Upper lobe of right lung (tissue), 1 donor: ENCODE measurements around the gene SH2D2A. TPM values are rescaled to one million over a fixed set of nuclear protein-coding genes. Genes with fewer than 3 reads are reported as not detected.
A peak's percentile ranks its signal among the peaks of the same experiment; 100 is the strongest.

ENCODE experiments used
- ATAC-seq: fragments of 200-7000 bp; cut with Tn5 transposase; one replicate; pipeline ENCODE4 v1.9.1; 2020; ENCODE audit warnings: mild to moderate bottlenecking, moderate library complexity
- DNase-seq: peaks from one replicate; pipeline ENCODE4 v3.0.0-alpha.2; 2020
- H3K27ac ChIP-seq: fragments of 200-600 bp; one replicate; pipeline ENCODE4 v1.8.0; 2022
- H3K27me3 ChIP-seq: fragments of 200-600 bp; one replicate; pipeline ENCODE4 v1.8.0; 2022; ENCODE audit warnings: mild to moderate bottlenecking
- H3K36me3 ChIP-seq: fragments of 200-600 bp; one replicate; pipeline ENCODE4 v1.8.0; 2022
- H3K4me1 ChIP-seq: fragments of 200-600 bp; one replicate; pipeline ENCODE4 v1.8.0; 2022
- H3K4me3 ChIP-seq: fragments of 200-600 bp; one replicate; pipeline ENCODE4 v1.8.0; 2022; ENCODE audit warnings: mild to moderate bottlenecking
- H3K9me3 ChIP-seq: fragments of 200-600 bp; one replicate; pipeline ENCODE4 v1.8.0; 2022
- intact Hi-C: fragments of 100-400 bp; cut with DNase I; formaldehyde crosslinking; loops from one replicate; pipeline ENCODE4 v1.11.0; 2022
- total RNA-seq: library from RNA; stranded (reverse); fragmentation: NEBNext Ultra II Directional; extraction: Animal tissue kit (Norgen Biotek cat#: 25700); gene quantifications from one replicate; pipeline ENCODE4 v1.2.1, GENCODE V29; 2021
- TF ChIP-seq, protein P1 (sequence below): fragments of 200-600 bp; IDR thresholded peaks from one replicate; pipeline ENCODE4 v1.8.0; 2022; ENCODE audit warnings: antibody characterized with exemption
- donor health status: DM: no; HTN: yes; CAD: no; lungs with severe emphysema.

The SH2D2A gene
- total RNA-seq, 1 donor from 2014 or later = 3.8 TPM

DNA sequence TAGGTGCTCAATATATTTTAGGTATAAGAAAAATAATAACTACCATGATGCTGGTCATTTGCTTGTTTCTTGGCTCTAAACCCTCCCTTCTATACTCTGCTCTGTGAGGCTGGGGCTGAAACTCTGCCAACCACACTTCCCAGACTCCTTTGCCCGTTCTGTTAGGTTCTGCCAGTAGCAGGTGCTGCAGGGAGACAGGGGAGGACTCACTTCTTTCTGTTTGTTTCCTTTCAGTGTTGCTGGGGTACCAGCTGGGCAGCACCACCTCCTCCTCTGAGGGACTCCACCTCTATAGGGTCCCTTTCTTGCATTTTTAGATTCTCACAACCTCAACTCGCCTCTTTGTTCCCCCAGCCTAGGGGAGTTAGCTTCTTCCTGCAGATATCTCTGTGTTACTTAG, 17.0 kb upstream of the SH2D2A start:
- no peak overlapping the region for H3K4me3 ChIP-seq
- intact Hi-C loops = no loop called here
- no peaks in the 10 kb centered on the region for H3K4me1 ChIP-seq
- no peak overlapping the region for H3K27ac ChIP-seq
- no peaks in the 10 kb centered on the region for H3K36me3 ChIP-seq
- peaks cover 16% of the 10 kb centered on the region for H3K27me3 ChIP-seq
- TF ChIP-seq, protein P1, sequence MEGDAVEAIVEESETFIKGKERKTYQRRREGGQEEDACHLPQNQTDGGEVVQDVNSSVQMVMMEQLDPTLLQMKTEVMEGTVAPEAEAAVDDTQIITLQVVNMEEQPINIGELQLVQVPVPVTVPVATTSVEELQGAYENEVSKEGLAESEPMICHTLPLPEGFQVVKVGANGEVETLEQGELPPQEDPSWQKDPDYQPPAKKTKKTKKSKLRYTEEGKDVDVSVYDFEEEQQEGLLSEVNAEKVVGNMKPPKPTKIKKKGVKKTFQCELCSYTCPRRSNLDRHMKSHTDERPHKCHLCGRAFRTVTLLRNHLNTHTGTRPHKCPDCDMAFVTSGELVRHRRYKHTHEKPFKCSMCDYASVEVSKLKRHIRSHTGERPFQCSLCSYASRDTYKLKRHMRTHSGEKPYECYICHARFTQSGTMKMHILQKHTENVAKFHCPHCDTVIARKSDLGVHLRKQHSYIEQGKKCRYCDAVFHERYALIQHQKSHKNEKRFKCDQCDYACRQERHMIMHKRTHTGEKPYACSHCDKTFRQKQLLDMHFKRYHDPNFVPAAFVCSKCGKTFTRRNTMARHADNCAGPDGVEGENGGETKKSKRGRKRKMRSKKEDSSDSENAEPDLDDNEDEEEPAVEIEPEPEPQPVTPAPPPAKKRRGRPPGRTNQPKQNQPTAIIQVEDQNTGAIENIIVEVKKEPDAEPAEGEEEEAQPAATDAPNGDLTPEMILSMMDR = no peak
- no peaks in the 10 kb centered on the region for H3K9me3 ChIP-seq
- no peak for DNase-seq
- no peak for ATAC-seq

GRCh38 chr1:156832434-156832833, 15.8 kb upstream of the SH2D2A start:
- no peak for ATAC-seq
- TF ChIP-seq, protein P1 = no peak
- Histone ChIP-seq H3K4me1 (no peaks in the 10 kb centered on the region), H3K4me3 (no peak overlapping the region), H3K27me3 (peaks cover 11% of the 10 kb centered on the region), H3K36me3 (no peaks in the 10 kb centered on the region), H3K9me3 (no peaks in the 10 kb centered on the region), H3K27ac (no peak overlapping the region)
- intact Hi-C loops = no loop called here
- no peak for DNase-seq

DNA sequence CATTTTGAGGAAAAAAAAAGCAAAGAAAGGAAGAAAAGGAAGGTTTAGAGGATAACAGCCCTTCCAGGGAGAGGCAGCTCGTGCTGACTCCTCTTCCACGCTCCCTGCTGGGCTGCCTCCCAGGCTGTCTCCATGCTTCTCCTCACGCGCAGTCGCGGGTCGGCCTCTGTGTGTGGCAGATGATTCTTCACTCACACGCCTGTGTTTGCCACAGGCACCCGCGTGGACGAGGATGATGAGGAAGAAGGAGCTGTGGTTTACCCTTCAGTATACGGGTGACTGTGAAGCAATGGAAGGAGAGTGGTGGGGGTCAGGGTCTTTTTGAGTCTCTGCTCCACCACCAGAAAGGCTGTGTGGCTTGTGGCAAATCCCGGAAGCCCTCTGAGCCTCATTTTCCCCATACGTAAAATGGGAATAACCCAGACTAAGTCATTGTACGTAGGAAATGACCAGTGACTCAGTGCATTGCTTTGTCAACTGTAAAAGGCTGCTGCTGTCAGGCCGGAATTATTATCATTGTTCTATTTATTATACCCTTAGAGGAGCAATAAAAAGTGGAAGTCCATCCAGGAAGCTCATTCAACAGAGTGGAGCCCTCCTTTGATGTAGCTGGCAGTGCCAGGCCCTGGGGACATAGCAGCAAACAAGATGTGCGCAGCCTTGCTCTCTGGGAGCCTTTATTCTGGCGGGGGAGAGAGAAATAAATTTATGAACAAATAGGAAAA, 11.9 kb upstream of the SH2D2A start:
- no peaks in the 10 kb centered on the region for H3K4me1 ChIP-seq
- no peak for ATAC-seq
- H3K9me3 ChIP-seq = no peaks in the 10 kb centered on the region
- DNase-seq = no peak
- intact Hi-C loops = no loop called here
- TF ChIP-seq, protein P1 = no peak
- H3K27me3 ChIP-seq = peaks cover 5% of the 10 kb centered on the region
- H3K4me3 ChIP-seq = no peak overlapping the region
- no peak overlapping the region for H3K27ac ChIP-seq
- H3K36me3 ChIP-seq = no peaks in the 10 kb centered on the region

DNA sequence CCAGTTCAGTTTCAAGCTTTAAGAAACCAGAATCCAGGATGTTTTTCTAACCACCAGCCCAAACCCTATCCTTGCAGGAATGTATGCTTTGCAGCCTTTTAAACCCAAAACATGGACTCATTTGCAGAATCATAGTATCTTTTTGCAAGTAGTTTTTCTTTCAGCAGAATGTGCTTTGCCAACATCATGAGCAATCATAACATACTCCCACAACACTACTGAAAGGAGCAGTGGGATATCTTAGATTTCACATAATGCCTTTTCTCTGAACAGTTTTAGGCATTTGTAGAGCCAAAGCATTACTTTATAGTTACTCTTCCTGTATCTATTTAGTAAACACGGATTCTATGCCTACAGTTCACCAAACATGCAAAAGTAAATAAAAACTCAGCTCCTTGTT, 10.0 kb upstream of the SH2D2A start:
- no peaks in the 10 kb centered on the region for H3K4me1 ChIP-seq
- TF ChIP-seq, protein P1 = no peak
- no peak overlapping the region for H3K27ac ChIP-seq
- no peaks in the 10 kb centered on the region for H3K9me3 ChIP-seq
- H3K4me3 ChIP-seq = no peak overlapping the region
- H3K27me3 ChIP-seq = no peaks in the 10 kb centered on the region
- ATAC-seq (no peak), DNase-seq (no peak)
- intact Hi-C loops = no loop called here
- no peaks in the 10 kb centered on the region for H3K36me3 ChIP-seq

DNA sequence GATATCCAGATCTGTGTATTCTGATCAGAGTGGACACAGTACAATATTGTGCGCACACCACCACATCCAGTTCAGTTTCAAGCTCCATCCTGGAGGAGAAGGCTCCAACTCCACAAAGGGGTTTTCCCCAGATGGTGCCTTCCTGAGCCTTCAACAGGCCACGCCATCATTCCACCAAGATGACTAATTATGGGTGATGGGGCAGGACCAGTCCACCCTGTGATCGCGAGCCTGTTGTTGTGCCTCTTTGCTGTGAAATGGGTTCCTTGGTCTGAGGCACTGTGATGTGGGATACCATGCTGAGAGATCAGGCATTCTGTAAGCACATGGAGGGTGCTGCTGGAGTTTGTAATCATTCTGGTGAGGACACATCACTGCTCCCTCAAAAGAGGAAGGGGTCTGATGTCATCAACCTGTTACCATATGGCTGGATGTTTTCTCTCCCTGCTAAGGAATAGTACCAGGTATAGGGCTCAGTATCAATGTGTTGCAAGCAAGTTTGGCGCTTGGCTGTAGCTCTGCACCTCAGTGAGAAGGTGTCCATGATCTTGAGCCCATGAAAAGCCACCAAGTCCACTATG, 6.7 kb upstream of the SH2D2A start:
- H3K27me3 ChIP-seq = no peaks in the 10 kb centered on the region
- no peak overlapping the region for H3K4me3 ChIP-seq
- no peaks in the 10 kb centered on the region for H3K9me3 ChIP-seq
- DNase-seq (peak; percentile 9), ATAC-seq (no peak)
- TF ChIP-seq, protein P1 = no peak
- H3K36me3 ChIP-seq = no peaks in the 10 kb centered on the region
- no peak overlapping the region for H3K27ac ChIP-seq
- no peaks in the 10 kb centered on the region for H3K4me1 ChIP-seq
- intact Hi-C loops = no loop called here
